ENCODE measurements around the gene INAFM1. TPM values are rescaled to one million over a fixed set of nuclear protein-coding genes. Genes with fewer than 3 reads are reported as not detected.

INAFM1 gene
- total RNA-seq, 1 experiment from 2014 or later: 8.1 TPM

DNA sequence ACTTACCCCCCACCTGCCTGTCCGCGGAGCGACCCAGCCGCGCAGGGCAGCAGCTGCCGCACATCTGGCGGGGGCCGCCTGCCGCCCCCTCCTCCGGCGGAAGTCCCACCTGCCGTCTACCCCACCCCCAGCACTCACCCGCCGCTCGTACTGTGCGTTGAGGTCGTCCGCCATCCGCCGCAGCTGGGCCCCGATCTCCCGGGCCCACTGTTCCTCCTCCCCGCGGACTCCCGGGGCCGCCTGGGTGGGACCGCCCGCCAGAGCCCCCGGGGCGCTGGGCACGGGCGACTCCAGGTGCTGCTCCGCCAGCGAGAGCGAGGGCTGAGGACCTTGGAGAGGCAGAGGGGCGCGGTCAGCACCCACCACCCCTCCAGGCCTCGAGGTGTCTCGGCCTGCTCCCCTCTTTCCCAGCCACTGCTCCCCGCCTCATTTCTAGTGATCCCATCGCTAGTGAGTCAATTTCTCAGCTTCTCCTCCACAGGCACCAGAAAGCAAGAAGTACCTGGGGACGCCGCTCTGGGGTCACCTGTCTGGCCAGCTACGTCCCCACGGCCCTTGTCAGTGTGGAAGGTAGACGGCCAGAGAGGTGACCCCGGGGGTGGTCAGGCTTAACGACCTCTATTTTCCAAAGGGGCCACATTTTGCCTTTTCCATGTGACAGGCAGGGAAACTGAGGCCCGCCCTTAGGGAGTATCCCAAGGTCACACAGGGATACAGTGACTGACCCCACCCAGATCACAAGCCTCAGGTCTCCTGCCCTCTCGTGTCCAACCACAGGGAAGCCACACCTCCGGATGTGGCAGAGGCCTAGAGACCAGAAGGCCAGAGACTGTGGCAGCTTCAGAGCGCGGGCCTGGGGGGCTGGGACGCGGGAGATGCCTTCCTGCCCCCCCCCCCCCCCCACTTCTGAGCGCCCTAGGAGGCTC is 48.0 kb upstream of the INAFM1 start (continued):
- no peak for TF ChIP-seq ZNF317 (CRISPR knock-in tag; IDR thresholded peaks at IDR 0.05; ENCODE audit: borderline replicate concordance, low read depth)
- TF ChIP-seq, protein P1, sequence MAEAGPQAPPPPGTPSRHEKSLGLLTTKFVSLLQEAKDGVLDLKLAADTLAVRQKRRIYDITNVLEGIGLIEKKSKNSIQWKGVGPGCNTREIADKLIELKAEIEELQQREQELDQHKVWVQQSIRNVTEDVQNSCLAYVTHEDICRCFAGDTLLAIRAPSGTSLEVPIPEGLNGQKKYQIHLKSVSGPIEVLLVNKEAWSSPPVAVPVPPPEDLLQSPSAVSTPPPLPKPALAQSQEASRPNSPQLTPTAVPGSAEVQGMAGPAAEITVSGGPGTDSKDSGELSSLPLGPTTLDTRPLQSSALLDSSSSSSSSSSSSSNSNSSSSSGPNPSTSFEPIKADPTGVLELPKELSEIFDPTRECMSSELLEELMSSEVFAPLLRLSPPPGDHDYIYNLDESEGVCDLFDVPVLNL (CRISPR knock-in tag; IDR thresholded peaks at IDR 0.05; ENCODE audit: borderline replicate concordance, low read depth): no peak
- TF ChIP-seq SOX15 (CRISPR knock-in tag; IDR thresholded peaks at IDR 0.05): no peak
- TF ChIP-seq NFE2L1 (CRISPR knock-in tag; IDR thresholded peaks at IDR 0.05): no peak
- TF ChIP-seq, protein P2, sequence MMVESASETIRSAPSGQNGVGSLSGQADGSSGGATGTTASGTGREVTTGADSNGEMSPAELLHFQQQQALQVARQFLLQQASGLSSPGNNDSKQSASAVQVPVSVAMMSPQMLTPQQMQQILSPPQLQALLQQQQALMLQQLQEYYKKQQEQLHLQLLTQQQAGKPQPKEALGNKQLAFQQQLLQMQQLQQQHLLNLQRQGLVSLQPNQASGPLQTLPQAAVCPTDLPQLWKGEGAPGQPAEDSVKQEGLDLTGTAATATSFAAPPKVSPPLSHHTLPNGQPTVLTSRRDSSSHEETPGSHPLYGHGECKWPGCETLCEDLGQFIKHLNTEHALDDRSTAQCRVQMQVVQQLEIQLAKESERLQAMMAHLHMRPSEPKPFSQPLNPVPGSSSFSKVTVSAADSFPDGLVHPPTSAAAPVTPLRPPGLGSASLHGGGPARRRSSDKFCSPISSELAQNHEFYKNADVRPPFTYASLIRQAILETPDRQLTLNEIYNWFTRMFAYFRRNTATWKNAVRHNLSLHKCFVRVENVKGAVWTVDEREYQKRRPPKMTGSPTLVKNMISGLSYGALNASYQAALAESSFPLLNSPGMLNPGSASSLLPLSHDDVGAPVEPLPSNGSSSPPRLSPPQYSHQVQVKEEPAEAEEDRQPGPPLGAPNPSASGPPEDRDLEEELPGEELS (CRISPR knock-in tag; IDR thresholded peaks at IDR 0.05): no peak
- 0 out of 2 replicates have a peak, but pooled peaks have one; percentile 25 for TF ChIP-seq ZNF232 (CRISPR knock-in tag; IDR thresholded peaks at IDR 0.05)

DNA sequence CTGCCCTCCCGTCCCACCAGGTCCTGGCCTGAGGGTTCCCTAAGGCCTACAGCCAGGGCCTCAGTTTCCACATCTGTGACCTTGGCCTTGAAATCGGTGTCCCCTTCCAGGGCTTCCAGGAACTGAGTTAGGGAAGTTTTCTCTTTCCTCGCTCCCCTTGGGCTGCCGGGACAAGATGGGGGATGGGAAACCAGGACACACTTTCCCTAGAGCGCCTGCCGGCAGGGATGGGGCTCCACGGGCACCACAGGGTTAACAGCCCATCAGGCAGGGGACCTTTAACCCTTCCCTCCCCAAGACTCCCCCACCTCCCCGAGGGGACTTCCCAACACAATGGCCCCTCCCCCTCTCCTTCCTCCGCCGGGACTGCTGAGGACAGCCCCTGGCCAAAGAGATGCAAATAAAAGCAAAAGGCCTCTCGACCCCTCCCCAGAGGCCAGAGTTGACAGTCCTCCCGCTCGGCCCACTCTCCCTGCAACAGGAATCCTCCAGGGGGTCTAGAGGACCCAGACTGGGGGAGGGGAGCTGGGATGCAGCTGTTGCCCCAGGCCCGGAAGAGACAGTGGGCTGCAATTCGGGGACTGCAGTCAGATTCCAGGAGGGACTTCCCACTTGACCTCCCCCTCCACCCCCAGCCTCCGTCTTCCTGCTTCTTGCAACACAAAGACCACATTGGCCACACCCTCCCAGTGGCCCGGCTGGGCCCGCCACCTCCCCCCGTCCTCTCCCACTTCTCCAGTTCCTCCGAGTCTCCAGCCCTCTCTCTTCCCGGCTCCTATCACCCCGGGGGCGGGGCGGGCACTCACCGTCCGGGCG is 47.1 kb upstream of the INAFM1 start:
- CTCF ChIA-PET: interaction anchor here (0.7 to 9.0 kb wide), 6 partner anchors 12 to 47 kb away, joined by 3 to 136 read pairs (median 6); partner anchors contain the start of genes CCDC9 and INAFM1
- TF ChIP-seq ZNF121 (CRISPR knock-in tag; IDR thresholded peaks at IDR 0.05) (peak; percentile 89), NFATC4 (CRISPR knock-in tag; IDR thresholded peaks at IDR 0.05) (0 out of 2 replicates have a peak, but pooled peaks have one; percentile 18), FOXK1 (CRISPR knock-in tag; IDR thresholded peaks at IDR 0.05) (peak; percentile 84), TEAD1 (CRISPR knock-in tag; IDR thresholded peaks at IDR 0.05) (peak; percentile 13; the same call in 1 of the 2 replicates), ZNF263 (CRISPR knock-in tag; IDR thresholded peaks at IDR 0.05; ENCODE audit: low read depth) (peak; percentile 73; the same call in 1 of the 2 replicates), NR2C2 (CRISPR knock-in tag; IDR thresholded peaks at IDR 0.05) (peak; percentile 66), FOXP1 (CRISPR knock-in tag; IDR thresholded peaks at IDR 0.05; ENCODE audit: borderline replicate concordance) (no peak)
- TF ChIP-seq, protein P3, sequence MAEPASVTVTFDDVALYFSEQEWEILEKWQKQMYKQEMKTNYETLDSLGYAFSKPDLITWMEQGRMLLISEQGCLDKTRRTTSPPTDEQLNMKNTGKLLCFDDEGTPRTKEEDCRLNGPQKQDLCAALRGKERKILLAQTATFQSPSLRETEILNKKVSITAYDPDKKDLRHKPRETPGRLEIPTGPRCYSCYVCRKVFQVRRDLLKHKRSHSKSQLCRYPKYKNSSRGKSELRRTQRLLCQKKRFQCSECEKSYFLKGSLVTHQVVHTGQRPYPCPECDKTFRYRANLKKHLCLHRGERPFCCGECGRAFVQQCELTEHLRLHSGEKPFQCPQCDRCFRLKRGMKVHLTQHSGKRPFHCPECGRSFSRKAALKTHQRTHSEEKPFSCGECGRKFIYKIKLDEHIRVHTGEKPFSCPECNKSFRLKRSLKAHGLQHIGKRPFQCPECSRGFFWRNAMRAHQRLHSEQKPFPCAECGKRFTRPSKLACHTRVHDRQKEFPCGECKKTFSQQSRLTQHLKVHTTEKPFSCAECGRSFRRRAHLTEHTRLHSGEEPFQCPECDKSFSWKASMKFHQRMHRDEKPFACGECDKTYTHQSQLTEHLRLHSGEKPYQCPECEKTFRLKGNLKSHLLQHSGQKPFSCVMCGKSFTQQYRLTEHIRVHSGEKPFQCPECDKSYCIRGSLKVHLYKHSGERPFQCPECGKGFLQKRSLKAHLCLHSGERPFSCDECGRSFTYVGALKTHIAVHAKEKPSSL (CRISPR knock-in tag; conservative IDR thresholded peaks at IDR 0.05): no peak
- TF ChIP-seq, protein P4, sequence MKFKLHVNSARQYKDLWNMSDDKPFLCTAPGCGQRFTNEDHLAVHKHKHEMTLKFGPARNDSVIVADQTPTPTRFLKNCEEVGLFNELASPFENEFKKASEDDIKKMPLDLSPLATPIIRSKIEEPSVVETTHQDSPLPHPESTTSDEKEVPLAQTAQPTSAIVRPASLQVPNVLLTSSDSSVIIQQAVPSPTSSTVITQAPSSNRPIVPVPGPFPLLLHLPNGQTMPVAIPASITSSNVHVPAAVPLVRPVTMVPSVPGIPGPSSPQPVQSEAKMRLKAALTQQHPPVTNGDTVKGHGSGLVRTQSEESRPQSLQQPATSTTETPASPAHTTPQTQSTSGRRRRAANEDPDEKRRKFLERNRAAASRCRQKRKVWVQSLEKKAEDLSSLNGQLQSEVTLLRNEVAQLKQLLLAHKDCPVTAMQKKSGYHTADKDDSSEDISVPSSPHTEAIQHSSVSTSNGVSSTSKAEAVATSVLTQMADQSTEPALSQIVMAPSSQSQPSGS (CRISPR knock-in tag; IDR thresholded peaks at IDR 0.05; ENCODE audit: borderline replicate concordance, low read depth): no peak
- TF ChIP-seq, protein P5, sequence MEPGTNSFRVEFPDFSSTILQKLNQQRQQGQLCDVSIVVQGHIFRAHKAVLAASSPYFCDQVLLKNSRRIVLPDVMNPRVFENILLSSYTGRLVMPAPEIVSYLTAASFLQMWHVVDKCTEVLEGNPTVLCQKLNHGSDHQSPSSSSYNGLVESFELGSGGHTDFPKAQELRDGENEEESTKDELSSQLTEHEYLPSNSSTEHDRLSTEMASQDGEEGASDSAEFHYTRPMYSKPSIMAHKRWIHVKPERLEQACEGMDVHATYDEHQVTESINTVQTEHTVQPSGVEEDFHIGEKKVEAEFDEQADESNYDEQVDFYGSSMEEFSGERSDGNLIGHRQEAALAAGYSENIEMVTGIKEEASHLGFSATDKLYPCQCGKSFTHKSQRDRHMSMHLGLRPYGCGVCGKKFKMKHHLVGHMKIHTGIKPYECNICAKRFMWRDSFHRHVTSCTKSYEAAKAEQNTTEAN (CRISPR knock-in tag; IDR thresholded peaks at IDR 0.05): 0 out of 2 replicates have a peak, but pooled peaks have one; percentile 20
- TF ChIP-seq, protein P6, sequence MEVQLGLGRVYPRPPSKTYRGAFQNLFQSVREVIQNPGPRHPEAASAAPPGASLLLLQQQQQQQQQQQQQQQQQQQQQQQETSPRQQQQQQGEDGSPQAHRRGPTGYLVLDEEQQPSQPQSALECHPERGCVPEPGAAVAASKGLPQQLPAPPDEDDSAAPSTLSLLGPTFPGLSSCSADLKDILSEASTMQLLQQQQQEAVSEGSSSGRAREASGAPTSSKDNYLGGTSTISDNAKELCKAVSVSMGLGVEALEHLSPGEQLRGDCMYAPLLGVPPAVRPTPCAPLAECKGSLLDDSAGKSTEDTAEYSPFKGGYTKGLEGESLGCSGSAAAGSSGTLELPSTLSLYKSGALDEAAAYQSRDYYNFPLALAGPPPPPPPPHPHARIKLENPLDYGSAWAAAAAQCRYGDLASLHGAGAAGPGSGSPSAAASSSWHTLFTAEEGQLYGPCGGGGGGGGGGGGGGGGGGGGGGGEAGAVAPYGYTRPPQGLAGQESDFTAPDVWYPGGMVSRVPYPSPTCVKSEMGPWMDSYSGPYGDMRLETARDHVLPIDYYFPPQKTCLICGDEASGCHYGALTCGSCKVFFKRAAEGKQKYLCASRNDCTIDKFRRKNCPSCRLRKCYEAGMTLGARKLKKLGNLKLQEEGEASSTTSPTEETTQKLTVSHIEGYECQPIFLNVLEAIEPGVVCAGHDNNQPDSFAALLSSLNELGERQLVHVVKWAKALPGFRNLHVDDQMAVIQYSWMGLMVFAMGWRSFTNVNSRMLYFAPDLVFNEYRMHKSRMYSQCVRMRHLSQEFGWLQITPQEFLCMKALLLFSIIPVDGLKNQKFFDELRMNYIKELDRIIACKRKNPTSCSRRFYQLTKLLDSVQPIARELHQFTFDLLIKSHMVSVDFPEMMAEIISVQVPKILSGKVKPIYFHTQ (CRISPR knock-in tag; IDR thresholded peaks at IDR 0.05): no peak
- TF ChIP-seq, protein P7, sequence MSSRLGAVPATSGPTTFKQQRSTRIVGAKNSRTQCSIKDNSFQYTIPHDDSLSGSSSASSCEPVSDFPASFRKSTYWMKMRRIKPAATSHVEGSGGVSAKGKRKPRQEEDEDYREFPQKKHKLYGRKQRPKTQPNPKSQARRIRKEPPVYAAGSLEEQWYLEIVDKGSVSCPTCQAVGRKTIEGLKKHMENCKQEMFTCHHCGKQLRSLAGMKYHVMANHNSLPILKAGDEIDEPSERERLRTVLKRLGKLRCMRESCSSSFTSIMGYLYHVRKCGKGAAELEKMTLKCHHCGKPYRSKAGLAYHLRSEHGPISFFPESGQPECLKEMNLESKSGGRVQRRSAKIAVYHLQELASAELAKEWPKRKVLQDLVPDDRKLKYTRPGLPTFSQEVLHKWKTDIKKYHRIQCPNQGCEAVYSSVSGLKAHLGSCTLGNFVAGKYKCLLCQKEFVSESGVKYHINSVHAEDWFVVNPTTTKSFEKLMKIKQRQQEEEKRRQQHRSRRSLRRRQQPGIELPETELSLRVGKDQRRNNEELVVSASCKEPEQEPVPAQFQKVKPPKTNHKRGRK (CRISPR knock-in tag; IDR thresholded peaks at IDR 0.05; ENCODE audit: borderline replicate concordance): no peak

More for the DNA sequence above, 47.1 kb upstream of the INAFM1 start:
- Mint-ChIP-seq H3K4me1 (peaks cover 22% of the 10 kb centered on the region), H3K4me3 (peak overlapping the region; percentile 79), H3K36me3 (peaks cover 8% of the 10 kb centered on the region), H3K27me3 (ENCODE audit: low read depth) (no peaks in the 10 kb centered on the region; the same call in 1 of the 2 replicates), H3K27ac (peak overlapping the region; percentile 96), H3K9me3 (no peaks in the 10 kb centered on the region)
- DNase-seq (ENCODE audit: low spot score) (peak; percentile 97), ATAC-seq (peak; percentile 69)
- POLR2A ChIA-PET: interaction anchor here (0.6 to 3.9 kb wide), 7 partner anchors 13 to 114 kb away, joined by 3 to 61 read pairs (median 13); partner anchors contain the start of genes CCDC9 and ZC3H4

All from WTC11 (cell line).